Measurements from ENCODE around the gene NALF2. TPM values are rescaled to one million over a fixed set of nuclear protein-coding genes. Genes with fewer than 3 reads are reported as not detected.

NALF2 gene
- total RNA-seq, 4 donors from 2014 or later = 0.17 to 0.84 (median 0.63) TPM; not detected in 1

DNA sequence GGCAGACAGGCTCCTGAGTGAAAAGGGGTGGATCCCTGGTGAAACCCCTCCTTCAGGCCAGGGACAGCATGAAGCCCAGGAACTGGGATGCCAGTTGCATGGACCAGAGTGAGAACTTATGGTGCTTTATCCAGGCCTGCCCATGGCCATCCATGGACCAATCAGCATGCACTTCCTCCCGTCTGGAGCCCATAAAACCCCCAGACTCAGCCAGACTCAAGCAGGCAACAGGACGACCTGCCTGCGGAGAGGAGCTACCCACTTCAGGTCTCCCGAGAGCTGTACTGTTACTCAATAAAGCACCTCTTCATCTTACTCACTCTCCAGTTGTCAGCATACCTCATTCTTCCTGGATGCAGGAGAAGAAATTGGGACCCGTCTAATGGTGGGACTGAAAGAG, 42.9 kb downstream of the NALF2 start:
- intact Hi-C loops (cut with DNase I) = no loop called here
- no peak overlapping the region for H3K4me3 ChIP-seq
- no peaks in the 10 kb centered on the region for H3K36me3 ChIP-seq
- no peak overlapping the region for H3K27ac ChIP-seq (replicated peaks in 1 of 4)
- no peak for TF ChIP-seq POLR2A (IDR thresholded peaks at IDR 0.05; ENCODE audit: low read depth)
- TF ChIP-seq EP300 (IDR thresholded peaks at IDR 0.05) = no peak
- TF ChIP-seq, protein P1, sequence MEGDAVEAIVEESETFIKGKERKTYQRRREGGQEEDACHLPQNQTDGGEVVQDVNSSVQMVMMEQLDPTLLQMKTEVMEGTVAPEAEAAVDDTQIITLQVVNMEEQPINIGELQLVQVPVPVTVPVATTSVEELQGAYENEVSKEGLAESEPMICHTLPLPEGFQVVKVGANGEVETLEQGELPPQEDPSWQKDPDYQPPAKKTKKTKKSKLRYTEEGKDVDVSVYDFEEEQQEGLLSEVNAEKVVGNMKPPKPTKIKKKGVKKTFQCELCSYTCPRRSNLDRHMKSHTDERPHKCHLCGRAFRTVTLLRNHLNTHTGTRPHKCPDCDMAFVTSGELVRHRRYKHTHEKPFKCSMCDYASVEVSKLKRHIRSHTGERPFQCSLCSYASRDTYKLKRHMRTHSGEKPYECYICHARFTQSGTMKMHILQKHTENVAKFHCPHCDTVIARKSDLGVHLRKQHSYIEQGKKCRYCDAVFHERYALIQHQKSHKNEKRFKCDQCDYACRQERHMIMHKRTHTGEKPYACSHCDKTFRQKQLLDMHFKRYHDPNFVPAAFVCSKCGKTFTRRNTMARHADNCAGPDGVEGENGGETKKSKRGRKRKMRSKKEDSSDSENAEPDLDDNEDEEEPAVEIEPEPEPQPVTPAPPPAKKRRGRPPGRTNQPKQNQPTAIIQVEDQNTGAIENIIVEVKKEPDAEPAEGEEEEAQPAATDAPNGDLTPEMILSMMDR (IDR thresholded peaks at IDR 0.05) = no peak
- no peak for TF ChIP-seq POLR2AphosphoS5 (IDR thresholded peaks at IDR 0.05)
- DNase-seq (ENCODE audit: extremely low spot score) = no peak
- no peaks in the 10 kb centered on the region for H3K4me1 ChIP-seq
- no peaks in the 10 kb centered on the region for H3K9me3 ChIP-seq
- 74% methylated on average over 5 of the region's 5 CpGs for WGBS
- no peaks in the 10 kb centered on the region for H3K27me3 ChIP-seq

DNA sequence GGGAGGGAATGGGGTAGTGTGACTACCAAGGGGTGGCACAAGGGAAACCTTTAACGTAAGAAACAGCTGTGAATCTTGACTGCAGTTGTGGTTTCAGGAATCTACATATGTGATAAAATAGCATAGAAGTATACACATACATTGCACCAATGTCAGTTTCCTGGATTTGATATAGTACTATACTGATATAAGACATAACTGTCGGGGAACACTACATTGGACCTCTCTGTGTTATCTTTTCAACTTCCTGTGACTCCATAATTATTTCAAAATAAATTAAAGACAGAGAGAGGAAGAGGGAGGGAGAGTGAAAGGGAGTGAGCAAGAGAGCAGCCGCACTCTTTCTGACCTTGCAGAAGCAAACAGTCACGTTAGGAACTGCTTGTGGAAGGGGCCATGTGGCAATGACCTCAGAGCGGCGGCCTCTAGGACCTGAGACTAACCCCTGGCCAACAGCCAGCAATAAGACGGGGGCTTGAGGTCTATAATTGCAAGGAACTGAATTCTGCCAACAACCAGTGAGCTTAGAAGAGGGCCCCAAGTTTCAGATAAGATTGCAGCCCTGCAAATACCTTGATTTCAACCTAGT, 47.4 kb downstream of the NALF2 start:
- Histone ChIP-seq H3K4me1 (peaks cover 0 to 3% (median 0%) of the 10 kb centered on the region in 4 donors), H3K4me3 (no peak overlapping the region), H3K27me3 (no peaks in the 10 kb centered on the region), H3K9me3 (no peaks in the 10 kb centered on the region), H3K36me3 (no peaks in the 10 kb centered on the region), H3K27ac (replicated peaks in 1 of 4) (no peak overlapping the region)
- WGBS = 46% methylated on average over 7 of the region's 7 CpGs
- no peak for DNase-seq (ENCODE audit: extremely low spot score)
- intact Hi-C loops (cut with DNase I) = no loop called here
- TF ChIP-seq POLR2A (IDR thresholded peaks at IDR 0.05; ENCODE audit: low read depth) (no peak), POLR2AphosphoS5 (IDR thresholded peaks at IDR 0.05) (no peak), EP300 (IDR thresholded peaks at IDR 0.05) (no peak)
- TF ChIP-seq, protein P1 (IDR thresholded peaks at IDR 0.05) = no peak

DNA sequence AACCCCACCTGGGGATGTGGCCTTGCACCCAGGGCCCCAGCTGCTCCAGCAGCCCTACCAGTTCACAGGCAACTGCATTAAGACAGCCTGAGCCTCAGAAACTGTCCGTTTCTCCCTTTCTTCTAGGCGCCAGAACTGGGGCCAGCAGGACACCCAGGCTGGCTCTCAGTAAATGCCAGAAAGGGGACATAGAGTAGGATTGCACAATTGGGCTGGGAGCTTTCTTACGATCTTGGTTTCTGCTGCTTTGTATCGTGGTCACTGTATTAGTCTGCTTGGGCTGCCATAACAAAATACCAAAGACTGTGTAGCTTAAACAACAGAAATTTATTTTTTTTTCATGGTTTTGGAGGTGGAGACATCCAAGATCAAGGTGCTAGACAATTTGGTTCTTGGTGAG, 48.4 kb downstream of the NALF2 start:
- intact Hi-C loops (cut with DNase I) = no loop called here
- Histone ChIP-seq H3K9me3 (no peaks in the 10 kb centered on the region), H3K4me1 (peaks cover 0 to 3% (median 0%) of the 10 kb centered on the region in 4 donors), H3K27ac (replicated peaks in 1 of 4) (no peak overlapping the region), H3K36me3 (no peaks in the 10 kb centered on the region), H3K4me3 (no peak overlapping the region), H3K27me3 (no peaks in the 10 kb centered on the region)
- WGBS = 74% methylated on average over 4 of the region's 4 CpGs
- TF ChIP-seq POLR2A (IDR thresholded peaks at IDR 0.05; ENCODE audit: low read depth) (no peak), POLR2AphosphoS5 (IDR thresholded peaks at IDR 0.05) (no peak), EP300 (IDR thresholded peaks at IDR 0.05) (no peak)
- TF ChIP-seq, protein P1 (IDR thresholded peaks at IDR 0.05) = no peak
- no peak for DNase-seq (ENCODE audit: extremely low spot score)

Other genes with a start within 250 kb of the NALF2 start
- 10 to 100 TPM in 1 of 4 donors, 1 to 10 TPM in 3; 4.3 to 10.9 (median 6.3) TPM for gene EDA, start 111.8 kb downstream of the NALF2 start, total RNA-seq

Measured in esophagus muscularis mucosa (tissue), 4 donors.